ENCODE data around the gene BCAS1.

Gene BCAS1

DNA sequence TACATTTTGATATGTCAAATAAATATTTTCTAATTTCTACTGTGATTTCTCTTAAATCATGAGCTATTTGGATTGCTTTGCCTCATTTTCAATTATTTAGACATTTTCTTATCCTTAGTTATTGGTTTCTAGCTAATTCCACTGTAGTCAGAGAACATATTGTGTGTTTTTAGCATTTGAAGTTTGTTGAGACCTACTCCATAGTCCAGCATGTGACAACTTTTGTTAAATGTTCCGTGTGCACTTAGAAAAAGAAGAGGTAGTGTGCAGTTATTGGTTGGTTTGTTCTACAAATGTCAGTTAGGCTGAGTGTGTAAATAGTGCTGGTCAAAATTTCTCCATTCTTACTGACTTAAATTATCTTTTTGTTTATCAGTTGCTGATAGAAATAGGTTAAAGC, 138.8 kb downstream of the BCAS1 start:
- TF ChIP-seq, protein P1, sequence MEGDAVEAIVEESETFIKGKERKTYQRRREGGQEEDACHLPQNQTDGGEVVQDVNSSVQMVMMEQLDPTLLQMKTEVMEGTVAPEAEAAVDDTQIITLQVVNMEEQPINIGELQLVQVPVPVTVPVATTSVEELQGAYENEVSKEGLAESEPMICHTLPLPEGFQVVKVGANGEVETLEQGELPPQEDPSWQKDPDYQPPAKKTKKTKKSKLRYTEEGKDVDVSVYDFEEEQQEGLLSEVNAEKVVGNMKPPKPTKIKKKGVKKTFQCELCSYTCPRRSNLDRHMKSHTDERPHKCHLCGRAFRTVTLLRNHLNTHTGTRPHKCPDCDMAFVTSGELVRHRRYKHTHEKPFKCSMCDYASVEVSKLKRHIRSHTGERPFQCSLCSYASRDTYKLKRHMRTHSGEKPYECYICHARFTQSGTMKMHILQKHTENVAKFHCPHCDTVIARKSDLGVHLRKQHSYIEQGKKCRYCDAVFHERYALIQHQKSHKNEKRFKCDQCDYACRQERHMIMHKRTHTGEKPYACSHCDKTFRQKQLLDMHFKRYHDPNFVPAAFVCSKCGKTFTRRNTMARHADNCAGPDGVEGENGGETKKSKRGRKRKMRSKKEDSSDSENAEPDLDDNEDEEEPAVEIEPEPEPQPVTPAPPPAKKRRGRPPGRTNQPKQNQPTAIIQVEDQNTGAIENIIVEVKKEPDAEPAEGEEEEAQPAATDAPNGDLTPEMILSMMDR (conservative IDR thresholded peaks at IDR 0.05; ENCODE audit: low read depth, low read length) = no peak
- H3K4me3 ChIP-seq (ENCODE audit: low read depth, low read length) = no peak overlapping the region
- no peak for DNase-seq (ENCODE audit: low read depth)

DNA sequence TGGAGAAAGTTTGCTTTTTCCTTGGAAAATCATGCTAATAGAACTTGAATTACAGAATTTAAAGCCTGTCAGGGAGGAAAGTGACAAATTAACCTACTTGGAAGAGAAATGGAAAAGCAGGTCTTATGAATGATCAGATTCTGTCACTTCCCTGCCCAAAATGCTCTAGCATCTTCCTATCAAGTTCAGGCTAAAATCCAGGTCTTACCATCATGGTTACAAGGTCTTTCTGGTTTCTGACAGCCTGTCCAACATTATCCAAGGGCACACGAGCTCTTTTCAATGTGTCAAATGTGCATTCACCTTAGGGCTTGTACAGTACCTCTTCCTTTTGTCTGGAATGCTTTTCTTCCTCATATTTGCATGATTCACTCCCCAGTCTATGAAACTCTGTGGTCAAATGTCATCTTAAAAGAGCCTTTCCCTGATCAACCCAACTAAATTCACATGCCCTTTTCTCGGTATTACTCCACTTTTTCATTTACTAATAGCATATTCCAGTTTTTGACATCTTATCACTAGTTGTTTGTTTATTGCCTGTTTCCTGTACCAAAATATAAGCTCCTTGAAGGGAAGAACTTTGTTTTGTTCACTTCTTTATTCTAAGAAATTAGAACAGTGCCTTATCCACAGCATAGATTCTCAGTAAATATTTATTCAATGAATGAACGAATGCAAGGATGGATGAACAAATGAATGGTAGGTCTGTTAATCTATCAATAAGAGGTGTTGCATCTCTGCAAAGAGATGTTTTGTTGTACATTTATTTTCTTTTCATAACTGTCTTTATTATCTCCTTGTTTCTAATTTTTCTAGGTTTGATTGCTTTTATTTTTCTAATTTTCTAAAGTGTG, 139.5 kb downstream of the BCAS1 start:
- DNase-seq (ENCODE audit: low read depth) = no peak
- TF ChIP-seq, protein P1 (conservative IDR thresholded peaks at IDR 0.05; ENCODE audit: low read depth, low read length) = no peak
- no peak overlapping the region for H3K4me3 ChIP-seq (ENCODE audit: low read depth, low read length)

DNA sequence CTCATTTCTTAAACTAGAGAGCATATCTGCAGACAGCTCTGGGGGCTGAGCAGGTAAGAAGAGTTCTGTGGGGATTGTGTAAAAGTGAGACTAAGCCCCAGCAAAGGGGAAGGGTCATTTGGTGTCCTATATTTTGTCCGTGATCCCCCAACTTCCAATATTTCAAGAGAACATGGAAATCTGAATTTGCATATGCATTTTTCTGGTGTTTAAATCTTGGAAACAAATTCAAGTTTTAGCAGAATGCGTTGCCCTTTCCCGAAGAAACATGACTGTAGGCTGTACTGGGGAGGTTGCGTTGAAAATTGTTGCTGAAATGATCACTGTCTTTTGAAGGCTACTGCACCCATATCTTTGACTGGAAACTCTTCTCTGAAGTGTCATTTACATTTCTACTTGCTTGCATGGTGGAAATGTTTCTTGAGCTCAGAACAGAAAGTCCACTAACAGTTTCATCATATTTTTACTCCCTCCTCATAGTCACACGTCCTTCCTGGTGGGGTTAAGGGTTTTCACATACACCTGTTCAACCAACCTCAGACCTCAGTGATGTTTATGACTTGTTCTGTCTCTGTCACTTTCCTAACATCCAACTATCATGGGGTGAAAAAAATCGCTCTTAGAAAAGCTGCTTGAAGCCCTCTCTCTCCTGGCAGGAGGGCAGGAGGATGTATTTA, 140.3 kb downstream of the BCAS1 start:
- H3K4me3 ChIP-seq (ENCODE audit: low read depth, low read length) = no peak overlapping the region
- TF ChIP-seq, protein P1 (conservative IDR thresholded peaks at IDR 0.05; ENCODE audit: low read depth, low read length) = no peak
- no peak for DNase-seq (ENCODE audit: low read depth)

DNA sequence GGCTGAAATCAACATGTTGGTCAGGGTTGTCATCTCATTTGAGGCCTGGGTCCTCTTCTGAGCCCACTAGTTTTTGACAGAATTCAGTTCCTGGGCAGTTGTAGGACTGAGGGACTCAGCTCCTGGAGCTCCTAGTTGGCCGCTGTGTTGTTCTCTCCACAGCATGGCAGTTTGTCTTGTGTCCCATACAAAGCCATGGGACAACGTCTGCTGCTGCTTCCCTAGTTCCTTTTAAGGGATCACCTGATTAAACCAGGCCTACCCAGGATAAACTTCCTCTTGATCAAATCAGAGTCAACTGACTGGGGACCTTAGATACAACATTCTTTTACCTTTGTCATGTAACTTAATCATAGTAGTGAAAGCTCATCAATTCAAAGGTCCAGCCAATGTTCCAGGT, 141.0 kb downstream of the BCAS1 start:
- no peak overlapping the region for H3K4me3 ChIP-seq (ENCODE audit: low read depth, low read length)
- TF ChIP-seq, protein P1 (conservative IDR thresholded peaks at IDR 0.05; ENCODE audit: low read depth, low read length) = no peak
- DNase-seq (ENCODE audit: low read depth) = no peak

DNA sequence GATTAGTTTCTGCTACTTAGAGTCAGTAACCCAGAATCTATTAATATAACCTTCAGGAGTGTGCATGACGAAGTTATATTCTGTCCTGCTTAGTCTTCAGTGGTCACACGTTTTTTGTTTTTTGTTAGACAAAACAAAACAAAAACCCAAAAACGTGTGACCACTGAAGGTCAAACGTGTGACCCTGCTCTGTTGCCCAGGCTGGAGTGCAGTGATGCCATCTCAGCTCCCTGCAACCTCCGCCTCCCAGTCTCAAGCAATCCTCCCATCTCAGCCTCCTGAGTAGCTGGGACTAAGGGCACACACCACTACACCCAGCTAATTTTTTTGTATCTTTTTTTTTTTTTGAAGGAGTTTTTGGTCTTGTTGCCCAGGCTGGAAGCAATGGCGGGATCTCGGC, 142.4 kb downstream of the BCAS1 start:
- no peak overlapping the region for H3K4me3 ChIP-seq (ENCODE audit: low read depth, low read length)
- TF ChIP-seq, protein P1 (conservative IDR thresholded peaks at IDR 0.05; ENCODE audit: low read depth, low read length) = no peak
- no peak for DNase-seq (ENCODE audit: low read depth)

DNA sequence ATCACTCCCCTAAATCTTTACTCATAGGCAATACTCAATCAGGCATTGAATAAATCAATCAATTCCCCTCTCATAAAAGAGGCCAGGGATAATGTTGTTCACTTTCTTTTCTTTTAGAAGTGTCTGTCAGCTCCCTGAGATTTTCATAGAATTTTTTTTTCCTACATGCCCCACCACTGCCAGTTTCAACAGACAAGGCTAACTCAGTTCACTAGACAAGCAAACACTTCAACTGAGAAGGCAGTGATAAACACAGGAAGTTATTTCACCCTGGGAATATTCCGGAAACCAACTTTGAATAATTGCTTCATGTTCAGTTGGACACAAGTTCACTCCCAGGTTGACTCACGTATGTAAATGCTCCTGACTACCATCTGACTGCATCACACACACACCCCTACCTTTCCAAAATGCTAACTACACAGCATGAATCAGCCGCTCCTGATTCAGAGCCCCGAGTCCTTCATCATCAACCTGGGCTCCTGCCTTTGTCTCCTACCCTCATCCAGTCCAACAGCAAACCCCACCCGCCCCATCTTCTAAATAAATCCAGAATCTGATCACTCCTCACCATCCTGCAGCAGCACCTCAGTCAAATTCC, 143.9 kb downstream of the BCAS1 start:
- H3K4me3 ChIP-seq (ENCODE audit: low read depth, low read length) = no peak overlapping the region
- DNase-seq (ENCODE audit: low read depth) = peak; percentile 96
- TF ChIP-seq, protein P1 (conservative IDR thresholded peaks at IDR 0.05; ENCODE audit: low read depth, low read length) = no peak
